Activated CD4-positive, alpha-beta T cell treated with anti-CD3 and anti-CD28 coated beads for 48 hours (primary cell): ENCODE results near the gene SERPINB11.
"Not testable (repeated sequence)": the region's sequence is repeated elsewhere in the genome, so short reads cannot be mapped to it uniquely, and the experiment has no call there.

Source experiments
- DNase-seq: peaks from one replicate; pipeline ENCODE4 v3.0.0-alpha.2; 2020

SERPINB11 gene

DNA sequence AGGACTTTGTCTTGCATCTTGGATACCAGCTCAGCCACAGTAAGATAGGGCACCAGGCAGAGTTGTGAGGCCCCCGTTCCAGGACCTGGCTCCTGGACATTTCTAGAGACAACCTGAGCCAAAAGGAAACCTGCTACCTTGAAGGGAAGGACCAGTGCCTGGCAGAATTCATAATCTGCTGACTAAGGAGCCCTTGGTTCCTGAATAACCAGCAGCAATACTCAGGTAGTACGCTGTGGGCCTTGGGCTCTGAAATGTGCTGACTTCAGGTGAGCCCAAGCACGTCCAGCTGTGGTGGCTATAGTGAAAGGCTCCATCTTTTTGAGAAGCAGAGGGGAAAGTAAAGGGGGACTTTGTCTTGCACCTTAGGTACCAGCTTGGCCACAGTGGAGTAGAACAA is 28.5 kb downstream of the SERPINB11 start:
- no peak for DNase-seq

- DNase-seq = no peak
These were observed 34.1 kb downstream of the SERPINB11 start for GRCh38 chr18:63736876-63737275.

DNA sequence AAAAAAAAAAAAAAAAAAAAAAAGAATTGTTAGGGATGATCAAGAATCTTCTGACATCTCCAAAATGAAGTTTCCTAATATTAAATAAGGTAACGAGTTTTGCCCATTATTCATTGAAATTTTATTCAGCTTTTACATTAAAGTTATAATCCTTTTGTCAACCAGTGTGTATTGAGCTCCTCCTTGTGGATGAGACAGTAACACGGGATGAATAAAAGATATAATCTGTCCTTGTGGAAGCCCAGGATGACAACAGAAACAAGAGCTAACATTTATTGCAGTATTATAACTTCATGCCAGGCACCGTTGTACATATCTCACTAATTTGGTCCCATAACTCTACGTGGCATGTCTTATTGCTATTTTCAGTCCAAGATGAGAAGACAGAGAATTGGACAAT is 39.0 kb downstream of the SERPINB11 start:
- no peak for DNase-seq

DNA sequence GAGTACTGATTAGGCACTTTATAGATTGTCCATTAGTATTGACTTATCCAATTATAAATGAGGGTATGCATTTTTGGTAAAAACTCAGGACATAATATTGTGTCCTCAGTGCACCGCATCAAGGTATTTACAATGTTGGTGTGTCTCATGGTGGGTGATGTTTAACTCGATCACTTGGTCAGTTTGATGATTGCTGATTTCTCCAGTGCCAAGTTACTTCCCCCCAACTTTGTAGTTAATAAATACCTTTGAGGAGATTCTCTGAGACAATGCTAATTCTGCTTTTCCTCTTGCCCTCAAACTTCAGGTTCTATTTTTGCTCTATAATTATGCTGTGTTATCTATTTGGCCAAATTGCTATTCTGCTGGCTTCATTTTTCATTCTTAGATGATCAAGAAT is 44.2 kb downstream of the SERPINB11 start:
- no peak for DNase-seq

GRCh38 chr18:63749489-63749888 is 46.7 kb downstream of the SERPINB11 start:
- no peak for DNase-seq

DNA sequence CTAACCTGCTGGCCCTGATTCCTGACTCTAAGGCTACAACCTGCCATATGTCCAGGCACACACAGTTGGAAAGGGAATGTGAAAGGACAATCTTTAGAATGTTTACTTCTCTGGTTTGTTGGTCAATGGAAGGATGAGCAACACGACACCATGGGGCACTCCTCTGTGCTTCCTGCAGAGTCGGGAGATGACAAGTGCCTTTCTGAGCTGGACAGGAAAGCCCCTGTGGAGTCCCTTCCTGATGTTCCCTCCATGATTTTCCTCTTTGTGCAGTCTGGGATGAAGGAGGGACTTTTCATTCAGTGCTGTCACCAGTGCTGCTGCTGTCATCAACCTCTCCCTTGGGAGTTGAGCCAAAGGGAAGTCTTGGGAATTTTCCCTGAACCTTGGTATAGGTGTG is 49.9 kb downstream of the SERPINB11 start:
- no peak for DNase-seq

GRCh38 chr18:63753676-63754075 is 50.9 kb downstream of the SERPINB11 start:
- DNase-seq = no peak

DNA sequence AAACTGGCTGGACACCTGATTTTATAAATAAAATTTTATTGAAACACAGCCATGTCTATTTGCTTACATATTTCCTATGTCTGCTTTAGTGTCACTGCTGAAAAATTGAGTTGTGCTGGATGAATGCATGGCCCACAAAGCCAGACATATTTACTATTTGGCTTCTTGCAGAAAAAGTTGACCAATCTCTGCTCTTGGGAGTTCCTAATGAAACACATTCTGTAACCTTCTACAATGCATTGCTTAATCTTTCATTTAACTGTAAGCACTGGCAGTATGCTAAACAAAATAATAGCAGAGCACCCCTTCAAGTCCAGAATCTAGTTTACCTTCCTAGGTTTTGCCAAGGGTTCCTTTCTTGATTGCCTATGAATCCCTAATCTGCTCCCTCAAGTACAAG is 54.8 kb downstream of the SERPINB11 start:
- DNase-seq = no peak

GRCh38 chr18:63758615-63759240 is 56.0 kb downstream of the SERPINB11 start:
- no peak for DNase-seq

- DNase-seq = not testable (repeated sequence)
These were observed 57.0 kb downstream of the SERPINB11 start for GRCh38 chr18:63759786-63760185.

GRCh38 chr18:63762518-63762917 is 59.8 kb downstream of the SERPINB11 start:
- no peak for DNase-seq

DNA sequence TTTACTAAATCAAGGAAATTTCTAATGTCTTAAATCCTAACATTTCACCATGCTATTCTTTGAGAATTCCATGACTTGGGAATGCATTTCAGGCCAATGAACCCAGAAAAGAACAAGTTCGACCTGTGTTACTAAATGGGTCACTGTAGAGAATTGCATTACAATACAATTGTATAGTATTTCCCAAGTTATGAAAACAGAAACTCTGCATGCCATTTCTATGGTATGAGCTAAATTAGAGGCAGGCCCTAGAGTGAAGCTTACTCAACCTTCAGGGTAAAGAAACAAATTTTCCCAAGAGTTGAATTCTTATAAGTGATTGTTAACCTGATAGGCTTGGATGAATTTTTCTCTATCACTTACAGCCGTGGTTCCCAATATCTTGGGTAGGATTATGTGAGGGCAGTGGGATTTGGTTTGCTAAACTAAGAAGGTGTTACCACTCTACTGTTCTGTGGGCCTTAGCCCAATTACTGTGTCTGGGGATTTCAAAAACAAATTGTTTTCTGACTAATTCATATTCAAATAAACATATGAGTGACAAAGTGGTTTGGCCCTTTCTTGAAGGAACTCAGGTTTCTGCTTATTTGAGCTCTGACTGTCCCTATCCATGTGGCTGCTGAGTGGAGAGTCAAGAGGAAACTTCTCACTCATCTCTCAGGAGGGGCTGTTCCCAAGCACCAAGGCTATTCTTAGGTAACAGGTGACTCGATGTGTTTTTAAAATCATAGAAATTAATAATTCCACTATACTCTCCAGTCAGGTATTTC is 61.3 kb downstream of the SERPINB11 start:
- no peak for DNase-seq

GRCh38 chr18:63765837-63766236 is 63.1 kb downstream of the SERPINB11 start:
- no peak for DNase-seq
